GM10248 (cell line): ENCODE measurements around the gene NCOA3.

Experiments
- CTCF ChIA-PET: fragments of 300-600 bp; sonication (Branson Sonifier 250); formaldehyde crosslinking; extraction: SDS; loops from one replicate; lab custom pipeline; 2021; ENCODE audit warnings: antibody characterized with exemption; lab: Yijun Ruan, JAX
- POLR2A ChIA-PET: fragments of 350-650 bp; sonication (Branson Sonifier 250); formaldehyde crosslinking; extraction: SDS; loops from one replicate; lab custom pipeline; 2020; ENCODE audit warnings: antibody characterized with exemption; lab: Yijun Ruan, JAX
- DNase-seq: peaks from one replicate; pipeline ENCODE4 v3.0.0; 2012; ENCODE audit errors: extremely low spot score
- CTCF ChIP-seq: IDR thresholded peaks from 2 replicates; pipeline ENCODE4 v1.5.1; 2012; ENCODE audit warnings: mild to moderate bottlenecking, low read depth; ENCODE audit errors: extremely low read depth, missing control alignments, control extremely low read depth

The NCOA3 gene

GRCh38 chr20:47678536-47678935 is 176.8 kb downstream of the NCOA3 start:
- no peak for DNase-seq
- no peak for TF ChIP-seq CTCF
- CTCF ChIA-PET = interaction anchor here (0.6 to 7.1 kb wide), 18 partner anchors 9 to 980 kb away, joined by 3 to 92 read pairs (median 6); partner anchors contain the start of gene SULF2
- POLR2A ChIA-PET = no interaction called here

GRCh38 chr20:47679462-47679861 is 177.8 kb downstream of the NCOA3 start:
- CTCF ChIA-PET = interaction anchor here (2.7 to 7.1 kb wide), 8 partner anchors 11 to 948 kb away, joined by 10 to 92 read pairs (median 26); partner anchors contain the start of gene SULF2
- no peak for TF ChIP-seq CTCF
- no peak for DNase-seq
- POLR2A ChIA-PET = no interaction called here

- no peak for DNase-seq
Observed at GRCh38 chr20:47680804-47681529, 179.3 kb downstream of the NCOA3 start.

GRCh38 chr20:47682028-47682783 is 180.5 kb downstream of the NCOA3 start:
- DNase-seq = no peak
- ChIA-PET POLR2A (interaction anchor here (0.5 kb wide), 1 partner anchor 12 kb away, joined by 3 read pairs; no protein-coding TSS in a partner anchor), CTCF (interaction anchor here (1.1 to 7.1 kb wide), 3 partner anchors 18 to 939 kb away, joined by 3 to 92 read pairs (median 4); no protein-coding TSS in a partner anchor)
- TF ChIP-seq CTCF = no peak

More at GRCh38 chr20:47680804-47681529, 179.3 kb downstream of the NCOA3 start:
- TF ChIP-seq CTCF = no peak
- ChIA-PET POLR2A (no interaction called here), CTCF (interaction anchor here (0.7 to 7.1 kb wide), 7 partner anchors 9 to 940 kb away, joined by 3 to 92 read pairs (median 37); no protein-coding TSS in a partner anchor)

- no peak for DNase-seq
- ChIA-PET CTCF (interaction anchor here (1.1 to 1.5 kb wide), 2 partner anchors 19 to 104 kb away, joined by 3 to 4 read pairs; no protein-coding TSS in a partner anchor), POLR2A (interaction anchor here (0.5 kb wide), 1 partner anchor 13 kb away, joined by 3 read pairs; no protein-coding TSS in a partner anchor)
- TF ChIP-seq CTCF = no peak
Observed at GRCh38 chr20:47682916-47683315, 181.2 kb downstream of the NCOA3 start.
